ENCODE measurements around the gene SASH1. TPM values are rescaled to one million over a fixed set of nuclear protein-coding genes. Genes with fewer than 3 reads are reported as not detected.

SASH1 gene
- total RNA-seq, 1 donor from 2014 or later: 10.2 TPM

DNA sequence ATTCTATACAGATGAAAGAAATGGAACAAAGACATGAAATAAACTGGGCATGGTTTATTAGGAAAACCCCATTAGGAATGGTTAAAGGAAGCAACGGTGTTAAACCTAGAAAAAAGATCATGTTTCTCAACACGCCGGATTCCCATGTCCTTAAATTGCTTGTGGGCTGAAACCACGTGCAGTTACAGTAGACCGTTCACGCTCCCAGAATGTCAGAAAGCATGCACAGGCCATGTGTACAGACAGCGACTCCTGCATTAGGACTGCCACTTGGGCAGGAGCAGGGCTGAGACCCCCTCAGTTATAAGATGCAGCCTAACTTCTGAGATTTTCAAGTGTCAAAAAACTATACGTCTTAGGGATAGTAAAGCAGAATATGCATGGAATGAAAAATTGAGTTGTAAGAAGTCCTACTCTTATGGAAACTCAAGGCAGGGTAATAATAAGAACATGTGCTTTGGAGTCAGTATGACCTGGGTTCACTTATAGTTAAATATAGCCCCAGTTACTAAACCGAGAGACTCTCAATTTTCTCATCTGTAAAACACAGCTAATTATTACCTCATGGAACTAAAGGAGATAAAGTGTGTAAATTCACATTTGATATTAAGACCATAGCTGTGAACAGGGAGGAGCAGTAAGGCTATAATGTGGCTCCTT lies 230.2 kb downstream of the SASH1 start:
- Histone ChIP-seq H3K4me1 (no peaks in the 10 kb centered on the region), H3K36me3 (no peaks in the 10 kb centered on the region), H3K27ac (no peak overlapping the region), H3K4me3 (no peak overlapping the region), H3F3A (ENCODE audit: low read depth) (no peaks in the 10 kb centered on the region), H3K4me2 (no peak overlapping the region), H3K9me3 (ENCODE audit: low read depth) (no peaks in the 10 kb centered on the region), H4K20me1 (ENCODE audit: low read depth) (no peaks in the 10 kb centered on the region), H3K27me3 (no peaks in the 10 kb centered on the region), H3K79me2 (ENCODE audit: low read depth) (no peaks in the 10 kb centered on the region), H2AFZ (replicated peaks) (no peak overlapping the region), H3K9ac (no peak overlapping the region)
- H3K4me1 Mint-ChIP-seq: no peaks in the 10 kb centered on the region
- no peak for DNase-seq (ENCODE audit: low spot score)
- no peaks in the 10 kb centered on the region for H3K9me3 Mint-ChIP-seq
- no peaks in the 10 kb centered on the region for H3K36me3 Mint-ChIP-seq
- TF ChIP-seq EZH2 (IDR thresholded peaks at IDR 0.05) (no peak), EZH2phosphoT487 (IDR thresholded peaks at IDR 0.05) (no peak)
- TF ChIP-seq, protein P1, sequence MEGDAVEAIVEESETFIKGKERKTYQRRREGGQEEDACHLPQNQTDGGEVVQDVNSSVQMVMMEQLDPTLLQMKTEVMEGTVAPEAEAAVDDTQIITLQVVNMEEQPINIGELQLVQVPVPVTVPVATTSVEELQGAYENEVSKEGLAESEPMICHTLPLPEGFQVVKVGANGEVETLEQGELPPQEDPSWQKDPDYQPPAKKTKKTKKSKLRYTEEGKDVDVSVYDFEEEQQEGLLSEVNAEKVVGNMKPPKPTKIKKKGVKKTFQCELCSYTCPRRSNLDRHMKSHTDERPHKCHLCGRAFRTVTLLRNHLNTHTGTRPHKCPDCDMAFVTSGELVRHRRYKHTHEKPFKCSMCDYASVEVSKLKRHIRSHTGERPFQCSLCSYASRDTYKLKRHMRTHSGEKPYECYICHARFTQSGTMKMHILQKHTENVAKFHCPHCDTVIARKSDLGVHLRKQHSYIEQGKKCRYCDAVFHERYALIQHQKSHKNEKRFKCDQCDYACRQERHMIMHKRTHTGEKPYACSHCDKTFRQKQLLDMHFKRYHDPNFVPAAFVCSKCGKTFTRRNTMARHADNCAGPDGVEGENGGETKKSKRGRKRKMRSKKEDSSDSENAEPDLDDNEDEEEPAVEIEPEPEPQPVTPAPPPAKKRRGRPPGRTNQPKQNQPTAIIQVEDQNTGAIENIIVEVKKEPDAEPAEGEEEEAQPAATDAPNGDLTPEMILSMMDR (IDR thresholded peaks at IDR 0.05): no peak
- H3K4me3 Mint-ChIP-seq: no peak overlapping the region
- H3K27me3 Mint-ChIP-seq (ENCODE audit: insufficient read depth, low read depth): no peaks in the 10 kb centered on the region
- H3K27ac Mint-ChIP-seq: no peak overlapping the region

DNA sequence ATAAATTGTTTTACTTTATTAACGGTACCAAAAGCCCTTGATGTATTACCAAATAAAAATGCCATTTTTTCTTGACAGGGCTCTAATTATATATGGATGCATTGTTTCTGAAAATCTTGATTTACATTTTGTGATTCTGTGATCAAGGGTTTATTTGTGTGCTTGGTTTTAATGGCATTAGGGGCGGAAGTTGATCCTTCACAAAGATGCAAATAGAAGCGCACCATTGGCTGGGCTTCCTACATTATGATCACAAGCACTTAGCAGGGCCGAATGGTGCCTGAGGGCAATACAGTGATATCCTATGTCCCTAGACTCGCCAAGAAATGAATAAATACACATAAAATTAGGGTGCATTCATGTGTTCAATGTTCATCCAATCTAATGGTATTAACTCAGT lies 231.3 kb downstream of the SASH1 start:
- no peak overlapping the region for H3K4me2 ChIP-seq
- no peaks in the 10 kb centered on the region for H3F3A ChIP-seq (ENCODE audit: low read depth)
- no peak overlapping the region for H3K4me3 ChIP-seq
- no peaks in the 10 kb centered on the region for H4K20me1 ChIP-seq (ENCODE audit: low read depth)
- Mint-ChIP-seq H3K4me1 (peaks cover 7% of the 10 kb centered on the region), H3K36me3 (no peaks in the 10 kb centered on the region), H3K4me3 (no peak overlapping the region), H3K27me3 (ENCODE audit: insufficient read depth, low read depth) (no peaks in the 10 kb centered on the region), H3K27ac (no peak overlapping the region), H3K9me3 (no peaks in the 10 kb centered on the region)
- no peak for DNase-seq (ENCODE audit: low spot score)
- no peaks in the 10 kb centered on the region for H3K36me3 ChIP-seq
- H3K4me1 ChIP-seq: no peaks in the 10 kb centered on the region
- H3K9me3 ChIP-seq (ENCODE audit: low read depth): no peaks in the 10 kb centered on the region
- no peak overlapping the region for H3K9ac ChIP-seq
- no peaks in the 10 kb centered on the region for H3K79me2 ChIP-seq (ENCODE audit: low read depth)
- TF ChIP-seq, protein P1 (IDR thresholded peaks at IDR 0.05): no peak
- TF ChIP-seq EZH2phosphoT487 (IDR thresholded peaks at IDR 0.05) (no peak), EZH2 (IDR thresholded peaks at IDR 0.05) (no peak)
- H2AFZ ChIP-seq (replicated peaks): no peak overlapping the region
- no peak overlapping the region for H3K27ac ChIP-seq
- no peaks in the 10 kb centered on the region for H3K27me3 ChIP-seq

DNA sequence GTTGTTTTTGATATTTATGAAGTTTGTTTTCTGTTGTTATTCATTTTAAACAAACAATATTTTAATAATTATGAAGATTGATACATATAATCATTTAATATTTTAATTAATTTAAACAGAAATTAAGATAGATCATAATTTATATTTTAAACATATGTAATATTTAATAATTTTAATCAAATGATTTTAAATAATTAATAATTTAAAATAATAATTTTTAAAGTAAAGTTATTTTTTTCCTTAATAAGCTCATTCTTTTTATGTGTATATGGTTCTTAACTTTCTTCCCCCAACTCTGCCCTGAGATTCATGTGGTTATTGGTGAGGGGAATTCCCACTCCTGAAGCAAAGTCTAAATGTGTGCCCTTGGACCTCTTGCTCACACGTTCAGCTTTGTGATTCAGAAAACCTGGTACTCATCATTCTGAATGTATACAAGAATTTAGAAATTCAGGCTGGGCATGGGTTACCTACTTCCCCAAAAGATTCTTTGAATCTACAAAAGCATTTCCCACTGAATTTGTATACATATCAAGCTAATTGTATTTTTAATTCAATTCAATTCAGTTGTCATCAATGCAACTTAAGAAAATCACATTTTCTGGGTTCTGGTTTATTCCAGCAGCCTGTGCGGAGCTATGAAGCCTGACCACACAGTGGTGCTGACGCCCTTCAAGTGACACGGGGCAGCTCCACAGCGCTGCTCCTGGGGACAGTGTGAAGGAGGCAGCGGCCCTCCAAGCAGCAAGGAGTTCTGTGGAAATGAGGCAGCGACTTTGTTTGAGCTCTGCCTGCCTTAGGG lies 235.2 kb downstream of the SASH1 start:
- Histone ChIP-seq H3K9ac (no peak overlapping the region), H3K9me3 (ENCODE audit: low read depth) (no peaks in the 10 kb centered on the region), H3F3A (ENCODE audit: low read depth) (no peaks in the 10 kb centered on the region), H3K4me3 (no peak overlapping the region), H3K4me1 (no peaks in the 10 kb centered on the region), H2AFZ (replicated peaks) (no peak overlapping the region), H3K36me3 (no peaks in the 10 kb centered on the region), H3K79me2 (ENCODE audit: low read depth) (no peaks in the 10 kb centered on the region), H3K27ac (no peak overlapping the region), H3K27me3 (no peaks in the 10 kb centered on the region), H4K20me1 (ENCODE audit: low read depth) (no peaks in the 10 kb centered on the region), H3K4me2 (no peak overlapping the region)
- Mint-ChIP-seq H3K9me3 (peaks cover 3% of the 10 kb centered on the region), H3K27ac (peak overlapping the region; percentile 79), H3K36me3 (no peaks in the 10 kb centered on the region), H3K4me1 (peaks cover 7% of the 10 kb centered on the region), H3K27me3 (ENCODE audit: insufficient read depth, low read depth) (no peaks in the 10 kb centered on the region), H3K4me3 (no peak overlapping the region)
- TF ChIP-seq EZH2 (IDR thresholded peaks at IDR 0.05): no peak
- TF ChIP-seq, protein P1 (IDR thresholded peaks at IDR 0.05): peak; percentile 99
- DNase-seq (ENCODE audit: low spot score): peak; percentile 93
